GM23338 (cell line): ENCODE data around the gene WDR12. TPM values are rescaled to one million over a fixed set of nuclear protein-coding genes. Genes with fewer than 3 reads are reported as not detected.

Source experiments
- ATAC-seq: fragments of 200-7000 bp; cut with Tn5 transposase; 3 replicates; pipeline ENCODE4 v1.9.1; 2020
- DNase-seq: peaks from one replicate; pipeline ENCODE4 v3.0.0-alpha.2; 2015; ENCODE audit warnings: low spot score
- H2AFZ ChIP-seq: fragments of 200-600 bp; sonication (generic); 2 replicates; pipeline ENCODE4 v1.8.0; 2016; ENCODE audit warnings: antibody characterized with exemption, mild to moderate bottlenecking, moderate library complexity
- H3F3A ChIP-seq: fragments of 200-600 bp; sonication (generic); replicated peaks from 2 replicates; pipeline ENCODE4 v1.8.0; 2017; ENCODE audit warnings: antibody characterized with exemption, mixed run types, low read depth
- H3K27ac ChIP-seq: fragments of 200-600 bp; sonication (generic); 2 replicates; pipeline ENCODE4 v1.6.1; 2016; ENCODE audit warnings: low read depth
- H3K27me3 ChIP-seq: fragments of 200-600 bp; sonication (generic); 2 replicates; pipeline ENCODE4 v1.8.0; 2016; ENCODE audit warnings: mild to moderate bottlenecking, mixed run types, moderate library complexity; ENCODE audit not compliant: insufficient read depth
- H3K36me3 ChIP-seq: fragments of 200-600 bp; sonication (generic); 2 replicates; pipeline ENCODE4 v1.8.0; 2016; ENCODE audit warnings: mild to moderate bottlenecking; ENCODE audit not compliant: insufficient read depth
- H3K4me1 ChIP-seq: fragments of 200-600 bp; sonication (generic); 2 replicates; pipeline ENCODE4 v1.8.0; 2016; ENCODE audit warnings: mild to moderate bottlenecking, moderate library complexity; ENCODE audit not compliant: insufficient read depth
- H3K4me2 ChIP-seq: fragments of 200-600 bp; sonication (generic); 2 replicates; pipeline ENCODE4 v1.7.1; 2017; ENCODE audit warnings: mixed run types
- H3K4me3 ChIP-seq: fragments of 200-600 bp; sonication (generic); 2 replicates; pipeline ENCODE4 v1.6.1; 2016; ENCODE audit warnings: mixed run types
- H3K79me2 ChIP-seq: fragments of 200-600 bp; sonication (generic); replicated peaks from 2 replicates; pipeline ENCODE4 v1.8.0; 2017; ENCODE audit warnings: mild to moderate bottlenecking; ENCODE audit not compliant: insufficient read depth
- H3K9me2 ChIP-seq: fragments of 200-600 bp; sonication (generic); 2 replicates; pipeline ENCODE4 v1.8.0; 2017; ENCODE audit not compliant: insufficient read depth
- H4K20me1 ChIP-seq: fragments of 200-600 bp; sonication (generic); replicated peaks from 2 replicates; pipeline ENCODE4 v1.8.0; 2017; ENCODE audit warnings: mild to moderate bottlenecking; ENCODE audit not compliant: insufficient read depth
- H3K27ac Mint-ChIP-seq: 2 replicates; pipeline ENCODE4 v1.8.0; 2020; ENCODE audit warnings: inconsistent platforms, mild to moderate bottlenecking, moderate library complexity, mixed read lengths
- H3K27me3 Mint-ChIP-seq: 3 replicates; pipeline ENCODE4 v1.8.0; 2022; ENCODE audit warnings: low read depth, mild to moderate bottlenecking, moderate library complexity, mixed read lengths, inconsistent platforms; ENCODE audit not compliant: insufficient read depth, poor library complexity
- H3K36me3 Mint-ChIP-seq: 3 replicates; pipeline ENCODE4 v1.8.0; 2021; ENCODE audit warnings: low read depth, mild to moderate bottlenecking, inconsistent platforms, moderate library complexity, mixed read lengths
- H3K4me1 Mint-ChIP-seq: 3 replicates; pipeline ENCODE4 v1.8.0; 2020; ENCODE audit warnings: mild to moderate bottlenecking, inconsistent platforms, mixed read lengths
- H3K4me3 Mint-ChIP-seq: 3 replicates; pipeline ENCODE4 v1.8.0; 2021; ENCODE audit warnings: moderate library complexity, mild to moderate bottlenecking, inconsistent platforms, mixed read lengths
- H3K9me3 Mint-ChIP-seq: 3 replicates; pipeline ENCODE4 v1.8.0; 2020; ENCODE audit warnings: moderate library complexity, mild to moderate bottlenecking, inconsistent platforms, mixed read lengths
- CREB1 ChIP-seq: fragments of 250-450 bp; sonication (Bioruptor Pico); IDR thresholded peaks from 2 replicates; pipeline ENCODE4 v1.5.0; 2020; ENCODE audit warnings: low read depth, mild to moderate bottlenecking, moderate library complexity
- CTCF ChIP-seq, 2 experiments: fragments of 200-600 bp in 1 of 2; sonication (generic) in 1 of 2; conservative IDR thresholded peaks; 2 replicates each; pipeline versions ENCODE4 v1.5.1 to v1.6.1; 2016 to 2017; ENCODE audit warnings: antibody characterized with exemption in 2 of 2, low read depth in 2 of 2, mild to moderate bottlenecking in 2 of 2, moderate library complexity in 1 of 2
- ETS1 ChIP-seq: IDR thresholded peaks from 2 replicates; pipeline ENCODE4 v1.6.1; 2016; ENCODE audit warnings: antibody characterized with exemption
- EZH2 ChIP-seq: fragments of 200-600 bp; sonication (generic); IDR thresholded peaks from one replicate; pipeline ENCODE4 v1.8.0; 2017; ENCODE audit warnings: antibody characterized with exemption, mild to moderate bottlenecking, low read depth; ENCODE audit not compliant: unreplicated experiment
- EZH2phosphoT487 ChIP-seq: fragments of 200-600 bp; sonication (generic); IDR thresholded peaks from one replicate; pipeline ENCODE4 v1.8.1; 2018; ENCODE audit warnings: antibody characterized with exemption; ENCODE audit not compliant: unreplicated experiment
- JUNB ChIP-seq: IDR thresholded peaks from one replicate; pipeline ENCODE4 v1.6.1; 2016; ENCODE audit warnings: antibody characterized with exemption; ENCODE audit not compliant: unreplicated experiment
- NANOG ChIP-seq: IDR thresholded peaks from 2 replicates; pipeline ENCODE4 v1.6.1; 2016; ENCODE audit warnings: antibody characterized with exemption, borderline replicate concordance
- STAT1 ChIP-seq: IDR thresholded peaks from one replicate; pipeline ENCODE4 v1.6.1; 2016; ENCODE audit warnings: antibody characterized with exemption; ENCODE audit not compliant: unreplicated experiment
- ZNF114 ChIP-seq: fragments of 250-450 bp; sonication (Bioruptor Pico); IDR thresholded peaks from 2 replicates; pipeline ENCODE4 v1.5.0; 2020; ENCODE audit warnings: mild to moderate bottlenecking, moderate library complexity
- ZNF331 ChIP-seq: fragments of 250-450 bp; sonication (Bioruptor Pico); IDR thresholded peaks from 2 replicates; pipeline ENCODE4 v1.5.0; 2020; ENCODE audit warnings: low read depth, mild to moderate bottlenecking, moderate library complexity
- ZNF462 ChIP-seq: fragments of 250-450 bp; sonication (Bioruptor Pico); IDR thresholded peaks from 2 replicates; pipeline ENCODE4 v1.5.0; 2020; ENCODE audit warnings: mild to moderate bottlenecking, moderate library complexity
- polyA plus RNA-seq: library from polyadenylated mRNA; unstranded; fragments of >200 nt; fragmentation: Nextera tagmentation; extraction: Ambion mirVana; gene quantifications from 2 replicates; pipeline ENCODE4 v1.2.1, GENCODE V29; 2016
- total RNA-seq: library from RNA; depleted of rRNA; stranded (reverse); fragments of >200 nt; shearing (Covaris generic); gene quantifications from 2 replicates; pipeline ENCODE4 v1.2.3, GENCODE V29; 2014

WDR12 gene
- total and polyA plus RNA-seq, 2 experiments from 2014 or later, result 98.1 to 240 TPM

DNA sequence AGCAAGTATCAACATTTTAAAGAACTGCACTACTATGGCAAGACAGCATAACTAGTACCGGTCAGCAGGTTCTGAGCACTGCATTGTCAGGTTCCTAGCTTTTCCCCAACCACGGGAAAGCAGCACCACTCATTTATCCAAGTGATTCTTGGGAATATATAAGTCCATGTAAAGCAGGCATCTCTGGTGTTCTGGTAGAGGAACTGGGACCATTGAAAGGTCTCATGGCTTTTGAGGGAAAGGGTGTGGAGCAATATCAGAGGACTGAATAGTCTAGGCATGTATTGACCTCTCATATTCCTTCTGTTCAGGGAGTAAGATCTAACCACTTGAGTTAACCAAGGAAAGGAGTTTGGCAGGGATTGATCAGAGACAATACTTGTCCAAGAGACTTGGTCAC, 33.8 kb downstream of the WDR12 start:
- Histone ChIP-seq H3F3A (peaks cover 10% of the 10 kb centered on the region; the same call in 1 of the 2 replicates), H3K36me3 (peaks cover 33% of the 10 kb centered on the region), H3K4me1 (no peaks in the 10 kb centered on the region), H3K9me2 (no peaks in the 10 kb centered on the region), H2AFZ (no peak overlapping the region), H3K4me3 (no peak overlapping the region), H4K20me1 (0 out of 2 replicates have a peak, but pooled peaks cover 3% of the 10 kb centered on the region), H3K79me2 (no peaks in the 10 kb centered on the region), H3K27ac (no peak overlapping the region), H3K4me2 (no peak overlapping the region), H3K27me3 (no peaks in the 10 kb centered on the region)
- peaks cover 4% of the 10 kb centered on the region for H3K27me3 Mint-ChIP-seq
- TF ChIP-seq STAT1, result no peak
- no peak for TF ChIP-seq ETS1
- TF ChIP-seq NANOG, result no peak
- no peak for TF ChIP-seq JUNB
- no peak for TF ChIP-seq ZNF331 (CRISPR knock-in tag)
- TF ChIP-seq ZNF114, result no peak
- TF ChIP-seq CTCF (conservative IDR thresholded peaks at IDR 0.05; ENCODE audit: low read depth in 2 of 2), result no peak
- no peak for TF ChIP-seq EZH2phosphoT487
- no peak for TF ChIP-seq EZH2
- TF ChIP-seq CREB1, result no peak
- TF ChIP-seq ZNF462 (CRISPR knock-in tag), result no peak
- ATAC-seq (no peak), DNase-seq (no peak)
- no peaks in the 10 kb centered on the region for H3K9me3 Mint-ChIP-seq
- H3K36me3 Mint-ChIP-seq, result peaks cover 28% of the 10 kb centered on the region
- no peak overlapping the region for H3K4me3 Mint-ChIP-seq
- no peaks in the 10 kb centered on the region for H3K4me1 Mint-ChIP-seq
- no peak overlapping the region for H3K27ac Mint-ChIP-seq
